HG03469 (cell line): ENCODE data around the gene CAMK1.

Experiments
- ATAC-seq: cut with Tn5 transposase; IDR thresholded peaks from one replicate; pipeline ENCODE4 v1.9.1; 2021; ENCODE audit warnings: mild to moderate bottlenecking, moderate library complexity, moderate number of reproducible peaks; ENCODE audit not compliant: unreplicated experiment

CAMK1 gene

DNA sequence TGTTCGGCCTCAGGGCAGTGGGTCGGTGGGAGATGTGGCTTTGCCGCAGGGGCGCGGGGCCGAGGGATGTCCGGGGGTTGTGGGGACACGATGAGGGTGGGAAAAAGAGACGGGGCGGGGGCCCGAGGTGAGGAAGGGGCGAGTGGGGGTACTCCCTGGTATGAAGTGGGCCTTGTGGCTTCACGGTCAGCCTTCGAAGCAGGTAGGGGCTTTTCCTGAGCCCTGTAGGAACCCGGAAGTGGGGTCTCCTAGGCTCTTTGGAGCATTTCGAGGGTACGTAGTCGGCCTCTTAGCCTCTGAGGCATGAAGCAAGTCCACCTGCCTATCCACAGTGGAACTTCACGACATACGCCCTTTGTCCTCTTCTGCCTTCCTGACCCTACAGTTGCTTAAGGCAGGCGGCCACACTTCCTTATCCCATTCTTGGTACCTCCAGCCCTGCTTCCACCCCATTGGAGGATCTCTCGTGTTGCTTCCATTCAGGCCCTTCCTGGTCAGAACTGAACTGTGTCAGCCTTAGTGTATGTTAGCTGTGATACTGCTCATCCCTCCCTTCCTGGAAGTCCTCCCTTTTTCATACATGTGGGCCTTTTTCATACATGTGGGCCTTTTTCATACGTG, 23.5 kb upstream of the CAMK1 start:
- ATAC-seq = no peak

DNA sequence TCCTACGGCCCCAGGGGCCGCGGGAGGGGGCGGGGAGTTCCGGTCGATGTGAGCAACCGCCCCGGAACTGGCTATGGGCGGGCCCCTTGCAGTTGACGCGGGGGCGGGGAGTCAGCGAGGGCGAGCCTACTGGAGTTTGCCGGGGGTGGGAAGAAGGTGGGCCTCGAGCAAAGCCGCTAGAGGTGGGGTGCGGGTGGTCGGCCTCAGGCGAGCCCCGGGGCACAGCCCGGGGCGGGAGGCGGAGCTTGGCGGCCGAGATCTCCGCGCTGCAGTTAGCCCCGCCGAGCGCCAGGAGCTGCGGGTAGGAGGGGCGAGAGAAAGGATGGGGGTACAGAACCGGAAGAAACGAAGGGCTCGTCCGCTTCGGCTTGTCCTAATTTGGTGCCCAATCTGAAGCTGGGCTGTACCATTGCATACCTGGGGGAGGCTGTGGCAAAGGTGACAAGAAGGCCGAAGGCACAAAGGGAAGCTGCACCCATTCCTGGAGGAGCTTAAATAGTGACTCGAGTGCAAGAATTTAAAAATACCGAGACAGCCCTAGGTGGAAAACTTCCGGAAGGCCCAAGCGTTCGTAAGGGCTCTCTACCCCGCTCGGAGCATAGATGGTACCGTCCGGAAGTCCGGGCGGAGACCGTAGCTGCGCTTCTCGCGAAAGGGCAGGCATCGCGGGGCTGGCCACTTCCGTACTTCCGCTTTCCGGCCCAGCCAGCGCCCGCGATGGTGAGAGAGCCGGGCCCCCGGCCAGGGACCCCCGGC, 22.8 kb upstream of the CAMK1 start, which contains the start of the genes ARPC4 and TADA3:
ARPC4 (plus strand) TSS at position 678 of the 756 bp plus-strand sequence; CDS start at position 718, 40 bp downstream.
TADA3 (minus strand) TSS at position 69 of the 756 bp plus-strand sequence. CDS start 1,007 bp downstream, outside the sequence.
- peak; percentile 54 for ATAC-seq

DNA sequence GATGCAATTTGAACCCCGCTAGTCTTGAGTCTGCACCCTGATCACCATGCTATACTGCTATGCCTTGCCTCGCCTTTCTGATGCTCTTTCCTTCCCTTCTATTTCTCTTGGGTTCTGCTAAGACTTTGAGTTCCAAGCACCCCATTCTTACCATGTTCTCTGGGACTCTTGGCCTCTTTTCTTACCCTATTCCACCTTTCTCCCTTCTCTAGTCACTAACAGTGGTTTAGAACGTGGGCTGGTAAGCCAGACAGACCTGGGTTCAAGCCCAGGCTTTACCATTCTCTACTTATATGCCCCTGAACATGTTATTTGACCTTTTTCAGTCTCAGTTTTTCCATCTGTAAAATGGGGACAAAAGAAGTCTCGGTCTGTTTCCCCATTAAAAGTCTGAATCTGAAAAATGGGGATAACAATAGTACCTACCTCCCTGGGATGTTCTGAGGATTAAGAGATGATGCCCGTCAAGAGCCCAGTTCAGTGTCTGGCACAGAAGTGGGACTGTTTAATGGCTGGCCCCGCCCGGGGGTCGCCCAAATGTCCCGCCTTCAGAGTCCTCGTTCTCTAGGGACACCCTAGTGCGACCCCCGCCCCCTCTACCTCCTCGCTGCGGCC, 22.1 kb upstream of the CAMK1 start:
- no peak for ATAC-seq

DNA sequence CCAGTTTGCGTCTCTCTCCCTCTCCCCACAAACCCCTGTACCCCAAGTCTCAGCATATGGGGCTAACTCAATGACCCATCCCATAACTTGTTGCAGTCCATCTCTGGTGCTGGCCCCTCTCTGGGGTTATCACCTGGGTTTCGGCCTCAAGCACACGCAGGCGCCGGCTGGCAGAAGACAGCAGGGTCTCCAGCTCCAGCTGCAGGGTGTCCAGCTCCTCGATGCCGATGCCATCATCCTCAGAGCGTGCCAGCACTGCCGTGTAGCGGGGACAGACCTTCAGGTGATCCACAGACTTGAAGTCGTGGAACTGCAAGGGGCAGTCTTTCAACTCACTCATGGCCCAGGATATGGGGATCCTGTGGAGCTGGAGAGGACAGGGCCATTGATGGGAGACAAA, 21.4 kb upstream of the CAMK1 start:
- ATAC-seq = no peak

DNA sequence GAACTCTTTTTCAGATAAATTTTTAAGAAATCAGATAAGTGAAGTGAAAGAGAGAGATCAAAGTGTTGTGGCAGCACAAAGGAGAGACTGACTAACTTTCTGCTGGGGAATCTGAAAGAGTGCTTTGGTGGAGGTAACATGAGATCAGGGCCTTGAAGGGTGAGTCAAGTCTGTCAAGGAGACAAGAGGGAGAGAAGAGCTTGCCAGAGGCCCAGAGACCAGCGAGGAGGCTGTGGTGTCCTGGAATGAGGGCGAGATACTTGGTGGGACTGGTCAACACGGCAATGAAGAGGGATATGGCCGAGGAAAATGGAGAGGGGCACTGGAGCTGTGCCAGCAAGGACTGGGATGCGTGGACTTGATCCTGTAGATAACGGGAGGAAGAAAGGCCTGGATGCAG, 18.0 kb upstream of the CAMK1 start:
- ATAC-seq = no peak

DNA sequence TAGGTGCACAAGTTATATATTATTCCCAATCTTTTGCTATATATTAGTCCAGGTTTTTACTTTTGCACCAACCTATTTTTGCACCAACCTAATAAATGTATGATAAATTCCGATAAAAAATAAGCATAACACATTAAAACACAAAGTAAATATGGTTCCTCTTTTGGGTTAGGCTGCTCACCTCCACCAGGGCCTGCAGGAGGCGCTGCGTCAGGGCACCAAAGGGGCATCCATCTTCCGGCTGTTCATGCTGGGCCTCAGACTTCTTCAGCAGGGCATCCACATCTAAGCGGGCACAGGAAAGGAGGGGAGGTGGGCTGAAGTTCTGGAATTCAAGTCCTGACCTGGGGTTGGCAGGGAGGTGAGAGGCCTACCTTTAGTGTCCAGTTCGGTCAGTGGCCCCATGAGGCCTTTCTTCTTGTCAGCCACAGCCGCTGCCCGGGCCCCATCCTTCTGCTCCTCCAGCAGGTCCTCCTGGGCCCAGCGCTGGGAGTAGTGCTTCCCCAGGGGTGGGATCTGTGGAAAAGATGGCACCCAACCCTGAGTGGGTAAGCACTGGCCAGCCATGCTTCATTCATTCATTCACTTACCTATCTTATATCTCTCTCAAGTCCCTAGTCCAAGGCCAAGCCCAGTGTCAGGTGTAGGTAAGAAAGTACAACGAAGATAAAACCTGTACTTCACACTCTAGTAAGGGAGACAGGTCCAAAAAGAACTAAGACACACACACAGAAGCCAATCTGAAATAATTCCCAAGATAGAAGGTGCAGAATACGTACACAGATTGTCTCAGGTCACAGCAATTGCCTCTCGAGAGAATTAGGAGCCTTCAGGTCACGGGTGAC, 17.3 kb upstream of the CAMK1 start:
- ATAC-seq = no peak

DNA sequence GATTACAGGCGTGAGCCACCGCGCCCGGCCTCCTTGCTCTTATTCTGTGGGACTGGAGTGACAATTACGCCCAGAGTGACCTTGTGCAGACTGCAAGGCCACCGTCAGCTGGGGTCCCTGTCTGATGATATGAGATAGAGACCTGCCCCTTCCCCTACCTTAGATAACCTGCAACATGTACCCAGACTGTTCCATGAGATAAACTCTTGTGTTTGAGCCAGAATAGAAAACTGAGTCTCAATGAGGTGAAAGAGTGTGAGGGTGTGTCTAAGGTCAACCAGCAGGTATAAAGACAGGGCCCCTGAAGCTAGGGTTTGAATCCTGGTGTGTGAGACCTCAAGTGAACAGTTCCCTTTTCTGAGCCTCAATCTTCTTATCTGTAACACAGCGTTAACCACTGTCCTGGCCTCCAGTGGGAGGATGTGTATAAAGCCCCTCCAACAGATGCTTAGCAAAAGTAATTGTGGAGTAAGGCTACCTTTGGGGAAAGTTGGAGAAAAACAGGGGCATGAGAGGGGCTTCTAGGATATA, 16.5 kb upstream of the CAMK1 start:
- no peak for ATAC-seq

DNA sequence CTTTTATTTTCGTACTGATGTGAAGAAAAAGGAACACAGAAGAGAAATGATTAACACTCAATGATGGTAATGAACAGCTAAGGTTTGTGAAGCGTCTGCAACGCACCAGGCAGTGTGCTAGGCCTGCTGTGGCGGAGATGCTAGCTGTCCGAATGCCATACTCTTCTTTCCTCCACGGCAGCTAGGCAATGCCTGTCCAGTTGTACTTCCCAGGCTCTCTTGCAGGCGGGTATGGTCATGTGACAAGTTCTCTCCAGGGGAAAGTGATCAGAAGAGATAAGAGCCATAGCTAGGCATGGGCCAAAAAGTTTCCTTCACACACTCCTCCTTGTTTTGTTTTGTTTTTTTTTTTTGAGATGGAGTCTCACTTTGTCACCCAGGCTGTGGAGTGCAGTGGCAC, 15.9 kb upstream of the CAMK1 start:
- ATAC-seq = no peak

DNA sequence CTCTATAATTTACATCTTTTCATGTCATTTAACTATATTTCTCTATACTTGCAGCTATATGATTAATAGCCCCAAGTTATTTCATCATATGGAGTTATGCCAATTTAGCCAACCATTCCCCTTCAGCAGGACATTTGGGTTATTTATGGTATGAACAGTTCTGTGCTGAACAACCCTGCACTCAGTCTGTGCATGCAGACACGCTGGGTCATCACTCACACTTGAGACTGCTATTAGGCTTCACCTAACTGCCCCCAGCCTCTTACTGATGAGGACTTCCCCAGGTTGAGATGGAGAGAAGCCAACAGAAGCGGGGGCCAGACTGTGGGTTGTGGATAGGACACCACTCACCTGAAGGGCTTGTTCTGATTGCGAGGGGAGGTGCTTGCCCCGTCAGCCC, 15.2 kb upstream of the CAMK1 start:
- no peak for ATAC-seq

DNA sequence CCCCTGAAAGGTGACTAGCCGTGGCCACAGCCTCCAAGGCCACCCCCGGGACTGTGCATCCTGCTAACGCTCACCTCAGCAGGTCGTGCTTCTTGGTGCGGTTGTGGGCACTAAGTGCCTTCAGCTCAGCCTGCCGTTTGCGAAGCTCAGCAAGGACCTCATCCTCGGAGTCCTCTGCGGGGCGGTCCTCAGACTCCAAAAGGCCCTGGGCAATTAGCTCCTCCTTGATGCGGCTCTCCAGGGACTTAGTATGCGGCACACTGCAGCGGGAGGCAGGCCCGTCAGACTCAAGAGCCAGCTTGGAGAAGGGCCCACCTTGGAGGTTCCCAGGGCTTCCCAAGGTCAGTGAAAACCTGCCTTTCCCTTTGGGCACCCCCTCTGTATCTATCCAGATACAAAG, 14.2 kb upstream of the CAMK1 start:
- ATAC-seq = no peak

DNA sequence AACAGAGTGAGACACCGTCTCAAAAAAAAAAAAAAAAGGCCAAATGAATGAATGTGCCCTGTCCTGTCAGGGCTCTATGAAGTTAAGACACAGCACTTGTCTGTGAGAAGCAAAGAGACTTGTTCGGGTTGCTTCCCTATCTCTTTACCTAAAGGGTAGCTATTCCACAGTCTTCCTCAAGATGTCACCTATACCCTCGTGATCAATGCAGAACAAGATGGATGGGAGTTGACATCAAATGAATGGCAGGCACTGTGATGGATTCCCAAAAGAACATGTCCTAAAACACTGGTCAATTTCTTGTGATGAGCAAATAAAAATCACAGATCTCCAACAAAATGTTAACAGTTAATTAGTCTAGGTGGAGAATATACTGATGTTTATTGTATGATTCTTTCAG, 13.0 kb upstream of the CAMK1 start:
- ATAC-seq = no peak

DNA sequence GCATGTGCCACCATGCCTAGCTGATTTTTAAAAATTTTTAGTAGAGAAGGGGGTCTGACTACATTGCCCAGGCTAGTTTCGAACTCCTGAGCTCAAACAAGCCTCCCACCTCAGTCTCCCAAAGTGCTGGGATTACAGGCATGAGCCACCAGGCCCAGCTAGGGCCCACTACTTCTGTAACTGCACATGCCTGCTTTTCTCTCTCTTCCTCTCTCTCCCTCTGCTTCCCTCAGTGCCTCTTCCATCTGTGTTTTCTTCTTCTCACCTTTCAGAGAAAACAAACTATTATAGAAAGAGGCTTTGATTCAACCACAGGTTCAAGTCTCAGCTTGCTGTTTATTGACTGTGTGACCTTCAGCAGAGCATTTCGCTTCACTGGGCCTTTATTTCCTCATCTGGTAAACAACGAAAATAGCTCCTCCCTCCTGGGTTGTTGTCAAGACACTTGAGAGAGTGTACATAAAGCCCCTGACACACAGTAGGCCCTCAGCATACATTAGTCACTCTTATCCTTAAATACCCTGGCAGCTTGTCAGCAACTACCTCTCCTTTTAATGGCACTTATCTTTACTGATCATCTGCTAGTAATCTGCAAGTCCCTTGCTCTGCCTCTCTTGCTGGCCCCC, 12.3 kb upstream of the CAMK1 start:
- no peak for ATAC-seq

DNA sequence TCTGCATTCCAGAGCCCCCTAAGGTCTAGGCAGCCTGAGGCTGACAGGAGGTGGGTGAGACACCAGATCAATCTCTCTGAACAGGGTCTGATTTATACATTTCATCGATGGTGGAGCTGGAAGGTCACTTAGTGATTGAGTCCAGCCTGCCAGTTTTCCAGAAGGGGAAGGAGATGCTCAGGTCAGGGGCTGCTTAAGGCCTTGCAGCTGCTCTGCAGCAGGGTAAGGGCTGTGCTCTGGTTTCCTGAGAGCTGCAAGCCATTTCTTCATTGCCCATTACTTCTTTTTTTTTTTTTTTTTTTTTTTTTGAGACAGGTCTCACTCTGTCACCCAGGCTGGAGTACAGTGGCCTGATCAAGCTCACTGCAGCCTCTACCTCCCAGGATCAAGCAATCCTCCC, 11.8 kb upstream of the CAMK1 start:
- ATAC-seq = no peak

DNA sequence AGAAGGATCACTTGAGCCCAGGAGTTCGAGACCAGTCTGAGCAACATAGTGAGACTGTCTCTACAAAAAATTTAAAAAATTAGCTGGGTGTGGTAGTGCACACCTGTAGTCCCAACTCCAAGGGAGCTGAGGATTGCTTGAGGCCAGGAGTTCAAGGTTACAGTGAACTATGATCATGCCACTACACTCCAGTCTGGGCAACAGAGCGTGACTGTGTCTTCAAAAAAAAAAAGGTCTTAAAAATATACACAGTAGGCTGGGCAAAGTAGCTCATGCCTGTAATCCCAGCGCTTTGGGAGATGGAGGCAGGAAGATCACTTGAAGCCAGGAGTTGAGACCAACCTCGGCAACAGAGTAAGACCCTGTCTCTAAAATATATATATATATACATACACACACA, 11.2 kb upstream of the CAMK1 start:
- no peak for ATAC-seq

DNA sequence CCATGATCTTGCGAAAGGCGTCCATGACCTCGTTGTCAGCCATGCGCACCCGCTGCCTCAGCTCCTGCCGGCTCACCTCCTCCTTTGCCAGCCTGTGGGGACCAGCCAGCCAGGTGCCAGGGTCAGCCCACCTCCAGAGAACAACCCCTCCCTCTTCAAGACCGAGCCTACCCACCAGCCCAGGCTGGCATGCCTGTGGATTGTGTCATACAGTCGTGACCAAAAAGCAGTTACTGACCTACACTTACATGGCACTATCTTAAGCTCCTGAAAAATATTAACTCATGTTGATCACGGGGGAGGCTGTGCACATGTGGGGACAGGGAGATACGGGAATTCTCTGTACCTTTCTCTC, 10.7 kb upstream of the CAMK1 start:
- no peak for ATAC-seq

DNA sequence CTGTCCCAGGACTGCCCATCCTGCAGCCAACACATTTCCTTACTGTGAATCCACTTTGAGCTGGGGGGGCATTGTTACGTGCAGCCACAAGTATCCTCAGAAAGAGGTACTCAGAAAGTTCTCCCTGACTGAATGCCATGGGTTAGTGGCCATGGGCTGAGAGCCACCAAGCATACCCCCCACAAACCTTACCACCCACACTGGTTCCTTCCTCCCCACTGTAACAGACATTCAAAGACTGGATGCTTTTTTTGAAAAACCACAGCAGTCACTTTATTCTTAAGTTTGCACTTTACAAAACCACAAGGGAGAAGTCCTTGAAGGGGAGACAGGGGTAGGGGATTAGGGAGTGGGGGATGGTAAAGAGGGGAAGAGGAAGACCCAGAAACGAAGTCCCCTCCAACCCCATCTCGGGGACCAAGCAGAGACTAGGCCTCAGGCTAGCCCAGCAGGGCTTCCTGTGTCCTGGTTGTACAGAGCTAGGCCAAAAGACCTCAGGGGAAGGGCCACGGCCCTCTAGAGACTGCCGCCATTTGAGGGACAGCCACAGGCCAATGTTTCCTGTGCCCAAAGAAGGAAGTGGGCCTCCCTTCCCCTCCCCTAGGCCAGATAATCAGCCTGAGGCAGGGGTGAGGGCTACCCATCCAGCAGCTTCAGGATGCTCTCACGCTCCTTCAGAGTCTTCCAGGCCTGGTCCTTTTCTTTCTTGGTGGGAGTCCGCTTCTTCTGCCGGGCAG, 10.1 kb upstream of the CAMK1 start:
- ATAC-seq = peak; percentile 40

DNA sequence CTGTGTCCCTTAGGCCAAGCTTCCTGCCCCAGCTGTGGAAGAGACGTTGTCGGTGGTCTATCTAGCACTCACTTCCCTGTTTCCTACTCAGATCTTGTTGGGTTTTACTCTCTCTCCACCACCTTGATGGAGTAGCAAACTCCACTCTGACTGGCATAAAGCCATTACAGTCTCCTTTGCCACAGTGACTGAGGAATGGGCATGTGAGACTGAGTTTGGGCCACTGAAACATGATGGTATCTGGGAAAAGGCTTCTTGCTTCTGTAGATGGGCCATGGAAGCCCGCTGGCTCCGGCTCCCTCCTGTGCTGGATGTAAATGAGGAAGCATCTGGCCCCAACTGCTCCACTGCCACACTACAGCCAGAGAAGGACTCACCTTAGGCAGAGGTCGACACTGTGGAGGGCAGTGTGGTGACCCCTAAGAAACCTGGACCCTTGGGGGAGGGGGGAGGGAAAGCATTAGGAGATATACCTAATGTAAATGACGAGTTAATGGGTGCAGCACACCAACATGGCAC, 9.4 kb upstream of the CAMK1 start:
- ATAC-seq = no peak

DNA sequence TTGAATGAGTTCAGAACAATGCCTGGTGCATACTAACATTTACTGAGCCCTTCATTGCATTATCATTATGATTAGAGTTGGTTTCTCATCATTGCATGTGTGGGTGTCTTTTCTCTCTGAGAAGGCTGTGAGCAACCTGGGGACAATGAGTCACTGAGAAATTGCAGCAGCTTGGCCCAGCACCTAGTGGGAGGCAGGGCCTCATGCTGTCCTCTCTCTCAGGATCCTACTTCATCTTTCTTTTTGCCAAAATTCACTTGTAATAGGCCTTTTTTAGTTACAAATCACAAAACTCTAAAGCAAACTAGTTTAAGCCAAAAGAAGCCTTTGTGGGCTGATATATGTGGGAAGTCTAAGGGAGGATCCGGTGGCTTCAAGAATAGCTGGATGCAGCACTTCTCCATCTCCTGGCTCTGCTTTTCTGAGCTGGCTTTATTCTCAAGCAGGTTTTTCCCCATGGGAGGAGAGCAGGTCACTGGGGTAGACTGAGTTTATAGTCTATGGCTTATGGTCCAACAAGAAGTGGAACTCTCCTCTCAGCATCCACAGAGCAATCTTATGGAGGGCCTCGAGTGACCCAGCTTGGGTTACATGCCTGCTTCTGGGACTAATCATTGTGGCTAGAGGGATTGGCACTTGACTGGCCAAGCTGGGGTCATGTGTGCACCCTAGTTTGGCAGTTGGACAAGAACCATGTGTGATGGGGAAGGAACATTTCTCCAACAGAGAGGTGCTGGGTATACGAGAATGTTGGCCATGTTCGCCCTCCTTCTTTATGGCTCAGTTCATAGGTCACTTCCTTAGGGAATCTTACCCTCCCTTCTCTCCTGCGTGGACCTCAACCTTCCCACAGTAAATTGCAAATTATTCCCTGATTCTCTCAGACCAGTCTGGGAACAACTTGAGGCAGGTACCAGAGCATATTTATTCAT, 8.7 kb upstream of the CAMK1 start:
- no peak for ATAC-seq

DNA sequence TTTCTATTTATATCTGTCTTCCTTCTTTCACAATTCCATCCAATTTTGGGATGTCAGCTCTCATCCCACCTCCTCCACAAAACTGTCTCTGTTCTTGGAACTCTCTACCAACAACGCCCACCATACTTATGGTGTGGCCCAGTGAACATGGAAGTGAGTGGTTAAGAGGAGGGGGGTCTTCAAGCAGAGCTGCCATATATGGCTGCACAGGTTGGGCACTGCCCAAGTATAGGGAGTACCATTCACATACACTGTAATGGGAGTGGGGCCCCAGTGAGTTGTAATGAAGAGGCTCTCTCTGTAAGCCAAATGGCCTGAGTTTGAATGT, 7.9 kb upstream of the CAMK1 start:
- ATAC-seq = no peak
